H1 (cell line): ENCODE data around the gene ISY1. TPM values are rescaled to one million over a fixed set of nuclear protein-coding genes. Genes with fewer than 3 reads are reported as not detected.

Source experiments
- CTCF ChIA-PET: fragments of 300-600 bp; sonication (Branson Sonifier 250); formaldehyde crosslinking; loops from one replicate; lab custom pipeline; 2021; ENCODE audit not compliant: partially characterized antibody; lab: Charles Lee
- POLR2A ChIA-PET: fragments of 300-600 bp; sonication (Branson Sonifier 250); formaldehyde crosslinking; loops from one replicate; lab custom pipeline; 2021; ENCODE audit warnings: inconsistent platforms; ENCODE audit not compliant: partially characterized antibody; lab: Charles Lee
- DNase-seq, 2 experiments: peaks; one replicate each; pipeline versions ENCODE4 v3.0.0 to v3.0.0-alpha.2; 2010 to 2022; ENCODE audit warnings: low spot score in 2 of 2, low read depth in 1 of 2, mixed read lengths in 1 of 2
- FAIRE-seq: peaks from 2 replicates; lab custom pipeline; 2011; peaks lifted over from hg19 to GRCh38; lab: Jason Lieb, UNC
- H2AFZ ChIP-seq: 2 replicates; pipeline ENCODE4 v1.8.1; 2012; ENCODE audit warnings: low read length, inconsistent platforms
- H2AK5ac ChIP-seq: 2 replicates; pipeline ENCODE4 v1.6.1; 2013; ENCODE audit warnings: low read depth, low read length
- H2BK120ac ChIP-seq: replicated peaks from 2 replicates; pipeline ENCODE3; 2013; ENCODE audit warnings: low read depth, low read length, inconsistent platforms
- H2BK12ac ChIP-seq: 2 replicates; pipeline ENCODE4 v1.6.1; 2013; ENCODE audit warnings: low read depth, low read length
- H2BK15ac ChIP-seq: 2 replicates; pipeline ENCODE4 v1.6.1; 2013; ENCODE audit warnings: low read length
- H2BK20ac ChIP-seq: 2 replicates; pipeline ENCODE4 v1.6.1; 2013; ENCODE audit warnings: low read length
- H2BK5ac ChIP-seq: 2 replicates; pipeline ENCODE4 v1.6.1; 2013; ENCODE audit warnings: low read depth, low read length
- H3K14ac ChIP-seq: 2 replicates; pipeline ENCODE4 v1.6.1; 2013; ENCODE audit warnings: inconsistent platforms; ENCODE audit not compliant: insufficient read length
- H3K18ac ChIP-seq: 2 replicates; pipeline ENCODE4 v1.6.1; 2013; ENCODE audit warnings: low read length; ENCODE audit errors: extremely low read depth
- H3K23ac ChIP-seq: 2 replicates; pipeline ENCODE4 v1.6.1; 2013; ENCODE audit warnings: inconsistent platforms; ENCODE audit not compliant: insufficient read length
- H3K23me2 ChIP-seq: 2 replicates; pipeline ENCODE4 v1.6.1; 2013; ENCODE audit warnings: low read depth, low read length
- H3K27ac ChIP-seq: 2 replicates; pipeline ENCODE4 v1.6.1; 2011; ENCODE audit warnings: low read depth, low read length, inconsistent platforms
- H3K27me3 ChIP-seq, 4 experiments: replicated peaks in 1 of 4; 1 replicate in 1 of 4; 2 replicates in 3 of 4; pipeline versions ENCODE4 v1.6.1 to v1.8.1; 2011 to 2013; ENCODE audit warnings: low read length in 3 of 4, mild to moderate bottlenecking in 3 of 4, inconsistent platforms in 2 of 4, mixed read lengths in 2 of 4, moderate library complexity in 1 of 4; ENCODE audit not compliant: control insufficient read depth in 3 of 4, insufficient read depth in 3 of 4; ENCODE audit errors: extremely low read depth in 1 of 4
- H3K36me3 ChIP-seq, 4 experiments: 2 replicates each; pipeline versions ENCODE4 v1.6.1 to v1.8.1; 2011 to 2013; ENCODE audit warnings: mild to moderate bottlenecking in 4 of 4, low read length in 3 of 4, moderate library complexity in 2 of 4, control low read depth in 1 of 4, inconsistent platforms in 1 of 4; ENCODE audit not compliant: insufficient read depth in 4 of 4, control insufficient read depth in 2 of 4
- H3K4ac ChIP-seq: replicated peaks from 2 replicates; pipeline ENCODE3; 2013; ENCODE audit warnings: low read length, low read depth, mixed read lengths, inconsistent platforms; ENCODE audit not compliant: insufficient read length
- H3K4me1 ChIP-seq, 4 experiments: replicated peaks in 1 of 4; 1 replicate in 1 of 4; 2 replicates in 3 of 4; pipeline versions ENCODE4 v1.6.1 to v1.8.1; 2011 to 2013; ENCODE audit warnings: low read length in 3 of 4, inconsistent platforms in 2 of 4, mixed read lengths in 1 of 4; ENCODE audit not compliant: insufficient read depth in 4 of 4, control insufficient read depth in 3 of 4
- H3K4me2 ChIP-seq, 2 experiments: 2 replicates each; pipeline versions ENCODE4 v1.6.1 to v1.8.1; 2011 to 2013; ENCODE audit warnings: low read depth in 2 of 2, low read length in 2 of 2, control low read depth in 1 of 2, inconsistent platforms in 1 of 2, mild to moderate bottlenecking in 1 of 2; ENCODE audit not compliant: insufficient read depth in 1 of 2
- H3K4me3 ChIP-seq, 4 experiments: fragments of 200-600, 300-600 bp in 1 of 4; sonication (generic), shearing (Covaris generic), sonication (Bioruptor Twin) in 1 of 4; 2 replicates each; pipeline versions ENCODE4 v1.5.1 to v1.8.1; 2011 to 2016; ENCODE audit warnings: low read length in 4 of 4, low read depth in 3 of 4, control low read depth in 2 of 4, inconsistent platforms in 2 of 4, mild to moderate bottlenecking in 2 of 4, mixed read lengths in 1 of 4, moderate library complexity in 1 of 4; ENCODE audit not compliant: insufficient read depth in 2 of 4; ENCODE audit errors: extremely low read depth in 1 of 4
- H3K56ac ChIP-seq: replicated peaks from 2 replicates; pipeline ENCODE3; 2013; ENCODE audit warnings: low read depth, mild to moderate bottlenecking, mixed read lengths, low read length, inconsistent platforms; ENCODE audit not compliant: insufficient read length
- H3K79me1 ChIP-seq: 2 replicates; pipeline ENCODE4 v1.6.1; 2013; ENCODE audit warnings: low read depth, low read length, control low read depth
- H3K79me2 ChIP-seq, 2 experiments: 2 replicates each; pipeline versions ENCODE4 v1.6.1 to v1.8.1; 2012 to 2013; ENCODE audit warnings: low read length in 2 of 2, mild to moderate bottlenecking in 2 of 2, inconsistent platforms in 1 of 2; ENCODE audit not compliant: insufficient read depth in 2 of 2, control insufficient read depth in 1 of 2
- H3K9ac ChIP-seq, 4 experiments: replicated peaks in 1 of 4; 1 replicate in 1 of 4; 2 replicates in 3 of 4; pipeline versions ENCODE4 v1.6.1 to v1.8.1; 2011 to 2013; ENCODE audit warnings: low read depth in 3 of 4, low read length in 3 of 4, control low read depth in 2 of 4, mild to moderate bottlenecking in 2 of 4, moderate library complexity in 2 of 4, inconsistent platforms in 1 of 4; ENCODE audit errors: extremely low read depth in 1 of 4
- H3K9me3 ChIP-seq, 2 experiments: 2 replicates each; pipeline versions ENCODE4 v1.6.1 to v1.8.1; 2012 to 2013; ENCODE audit warnings: mild to moderate bottlenecking in 2 of 2, moderate library complexity in 2 of 2, control low read depth in 1 of 2, inconsistent platforms in 1 of 2, low read depth in 1 of 2, low read length in 1 of 2, mixed read lengths in 1 of 2; ENCODE audit not compliant: insufficient read depth in 2 of 2
- H4K20me1 ChIP-seq, 2 experiments: replicated peaks in 1 of 2; 2 replicates each; pipeline versions ENCODE3 to v1.8.1; 2011 to 2013; ENCODE audit warnings: inconsistent platforms in 2 of 2, low read length in 2 of 2, mild to moderate bottlenecking in 1 of 2; ENCODE audit not compliant: insufficient read depth in 2 of 2, control insufficient read depth in 1 of 2
- H4K5ac ChIP-seq: 2 replicates; pipeline ENCODE4 v1.6.1; 2013; ENCODE audit warnings: low read length, low read depth, mixed read lengths, inconsistent platforms; ENCODE audit not compliant: insufficient read length
- H4K8ac ChIP-seq: 2 replicates; pipeline ENCODE4 v1.8.0; 2013; ENCODE audit warnings: mild to moderate bottlenecking, moderate library complexity, low read length, inconsistent platforms; ENCODE audit not compliant: insufficient read depth; ENCODE audit errors: extremely low read depth
- H4K91ac ChIP-seq: replicated peaks from 2 replicates; pipeline ENCODE3; 2013; ENCODE audit warnings: low read length, mixed read lengths, inconsistent platforms; ENCODE audit not compliant: insufficient read length
- BACH1 ChIP-seq: IDR thresholded peaks from 2 replicates; pipeline ENCODE4 v1.6.1; 2012; ENCODE audit warnings: low read length, improper control_type of control experiment
- BRCA1 ChIP-seq: IDR thresholded peaks from 2 replicates; pipeline ENCODE4 v1.6.1; 2012; ENCODE audit warnings: low read depth, low read length, improper control_type of control experiment
- CBX8 ChIP-seq: fragments of 300-800, 300-1000 bp; sonication (generic); IDR thresholded peaks from 2 replicates; pipeline ENCODE4 v1.7.1; 2016; ENCODE audit warnings: low read depth, low read length, borderline replicate concordance
- CEBPB ChIP-seq: IDR thresholded peaks from 2 replicates; pipeline ENCODE4 v1.6.1; 2012; ENCODE audit warnings: low read depth, low read length
- CHD2 ChIP-seq: IDR thresholded peaks from 2 replicates; pipeline ENCODE4 v1.6.1; 2012; ENCODE audit warnings: low read length, improper control_type of control experiment
- KDM4A ChIP-seq: IDR thresholded peaks from one replicate; pipeline ENCODE4 v1.7.1; 2012; ENCODE audit warnings: low read depth, mild to moderate bottlenecking, moderate library complexity, low read length, inconsistent platforms; ENCODE audit not compliant: severe bottlenecking
- POLR2AphosphoS5 ChIP-seq: IDR thresholded peaks from 2 replicates; pipeline ENCODE4 v1.6.1; 2011; ENCODE audit warnings: low read depth, low read length
- RBBP5 ChIP-seq: IDR thresholded peaks from 2 replicates; pipeline ENCODE4 v1.7.1; 2012; ENCODE audit warnings: low read depth, mild to moderate bottlenecking, inconsistent platforms, low read length, moderate library complexity, borderline replicate concordance
- SIRT6 ChIP-seq: IDR thresholded peaks from one replicate; pipeline ENCODE4 v1.7.1; 2012; ENCODE audit warnings: low read length, inconsistent platforms
- SP2 ChIP-seq: IDR thresholded peaks from 2 replicates; pipeline ENCODE4 v1.6.1; 2012; ENCODE audit warnings: mild to moderate bottlenecking, low read length, inconsistent platforms
- SRF ChIP-seq: IDR thresholded peaks from 2 replicates; pipeline ENCODE4 v1.6.1; 2011; ENCODE audit warnings: mild to moderate bottlenecking, low read depth, low read length, moderate library complexity
- TAF1 ChIP-seq: IDR thresholded peaks from 2 replicates; pipeline ENCODE4 v1.6.1; 2011; ENCODE audit warnings: mild to moderate bottlenecking, low read depth, low read length
- YY1 ChIP-seq: IDR thresholded peaks from 2 replicates; pipeline ENCODE4 v1.6.1; 2011; ENCODE audit warnings: low read depth, mild to moderate bottlenecking, low read length
- ZNF274 ChIP-seq: IDR thresholded peaks from 2 replicates; pipeline ENCODE4 v1.7.0; 2012; ENCODE audit warnings: low read length, borderline replicate concordance; ENCODE audit errors: extremely low read depth
- WGBS, 2 experiments: shearing (Covaris generic) in 1 of 2; methylation state at CpG; one replicate each; pipeline versions ENCODE4 v1.1.6 to v1.1.7; 2013 to 2015; ENCODE audit warnings: low lambda C conversion rate in 2 of 2, mixed read lengths in 2 of 2, inconsistent platforms in 1 of 2, low coverage in 1 of 2, missing lambda C conversion rate in 1 of 2; ENCODE audit not compliant: insufficient replicate concordance in 2 of 2, insufficient coverage in 1 of 2, insufficient read length in 1 of 2; ENCODE audit errors: extremely low coverage in 1 of 2, missing lambda C conversion rate in 1 of 2; 5-methylcytosine and 5-hydroxymethylcytosine counted together
- polyA plus RNA-seq, 7 experiments: library from polyadenylated mRNA; depleted of rRNA in 3 of 7; stranded (reverse) in 5 of 7; unstranded in 2 of 7; fragments of >200 nt in 5 of 7; fragments of 200-250 nt in 2 of 7; gene quantifications; 1 replicate in 5 of 7; 2 replicates in 1 of 7; 4 replicates in 1 of 7; pipeline versions ENCODE4 v1.2.1 to v1.2.3, GENCODE V29; 2011 to 2013; ENCODE audit warnings: missing spikeins in 2 of 7, mixed read lengths in 2 of 7
- total RNA-seq: library from RNA; stranded (reverse); fragmentation: NEBNext Ultra II Directional; extraction: Animal tissue kit (Norgen Biotek cat#: 25700); gene quantifications from 2 replicates; pipeline ENCODE4 v1.2.1, GENCODE V29; 2021
- TF ChIP-seq, protein P1 (sequence below): IDR thresholded peaks from 2 replicates; pipeline ENCODE4 v1.6.1; 2011; ENCODE audit warnings: low read depth, mild to moderate bottlenecking, low read length; ENCODE audit not compliant: insufficient read depth

ISY1 gene
- total and polyA plus RNA-seq, 2 of the 8 experiments (the other 6 are each of a cell fraction or from before 2014, with no cell fraction given), result 16.6 to 38.7 TPM

DNA sequence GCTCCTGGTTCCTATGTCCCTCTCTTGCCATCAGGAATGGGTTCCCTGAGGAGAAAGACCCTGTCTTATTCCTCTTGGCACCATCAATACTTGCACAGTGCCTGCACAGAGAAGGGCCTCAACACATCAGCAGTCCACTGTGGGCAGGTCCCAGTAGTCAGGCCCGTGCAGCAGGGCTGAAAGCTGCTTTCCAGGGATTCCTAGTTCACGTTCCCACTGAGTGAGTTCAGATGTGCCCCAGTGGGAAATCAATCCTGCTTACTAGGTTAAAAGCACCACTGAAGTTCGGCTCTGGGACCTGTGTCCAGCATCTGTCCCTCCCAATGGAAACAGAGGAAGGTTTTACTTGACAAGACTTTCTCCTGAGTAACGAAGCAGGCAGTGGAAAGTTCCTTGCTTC is 55.0 kb downstream of the ISY1 start:
- no peak overlapping the region for H3K4ac ChIP-seq
- H3K23me2 ChIP-seq, result no peaks in the 10 kb centered on the region
- ChIA-PET POLR2A (interaction anchor here (2.2 kb wide), 1 partner anchor 14 kb away, joined by 8 read pairs; no protein-coding TSS in a partner anchor), CTCF (interaction anchor here (0.9 to 4.1 kb wide), 6 partner anchors 11 to 83 kb away, joined by 3 to 19 read pairs (median 4); no protein-coding TSS in a partner anchor)
- H3K79me1 ChIP-seq, result peaks cover 5% of the 10 kb centered on the region
- no peak overlapping the region for H3K4me3 ChIP-seq
- no peak overlapping the region for H4K91ac ChIP-seq
- no peaks in the 10 kb centered on the region for H3K36me3 ChIP-seq
- no peak overlapping the region for H3K18ac ChIP-seq
- H3K9me3 ChIP-seq, result no peaks in the 10 kb centered on the region
- no peak overlapping the region for H2AK5ac ChIP-seq
- no peak overlapping the region for H3K27ac ChIP-seq
- H2BK15ac ChIP-seq, result no peak overlapping the region
- H3K56ac ChIP-seq, result no peak overlapping the region
- no peak overlapping the region for H2BK120ac ChIP-seq
- H3K23ac ChIP-seq, result no peak overlapping the region
- no peak overlapping the region for H2BK5ac ChIP-seq
- H2AFZ ChIP-seq, result no peak overlapping the region
- 91% methylated on average over 4 of the region's 4 CpGs; no CpG with 5 or more reads in 1 of the 2 experiments for WGBS, 2 experiments
- H3K9ac ChIP-seq, result no peak overlapping the region
- peaks cover 0 to 17% of the 10 kb centered on the region in 2 experiments; a peak in 1 of 4 replicates for H3K79me2 ChIP-seq
- H3K4me2 ChIP-seq, result no peak overlapping the region
- FAIRE-seq (no peak), DNase-seq (no peak)
- no peaks in the 10 kb centered on the region for H3K4me1 ChIP-seq
- peaks cover 10 to 16% of the 10 kb centered on the region in 2 experiments for H4K20me1 ChIP-seq
- H3K27me3 ChIP-seq, result no peaks in the 10 kb centered on the region
- H2BK20ac ChIP-seq, result no peak overlapping the region
- no peak overlapping the region for H2BK12ac ChIP-seq
- H4K5ac ChIP-seq, result no peak overlapping the region
- no peak overlapping the region for H3K14ac ChIP-seq
- no peak overlapping the region for H4K8ac ChIP-seq
- no peak for TF ChIP-seq YY1
- no peak for TF ChIP-seq KDM4A
- no peak for TF ChIP-seq RBBP5
- no peak for TF ChIP-seq BACH1
- TF ChIP-seq, protein P1, sequence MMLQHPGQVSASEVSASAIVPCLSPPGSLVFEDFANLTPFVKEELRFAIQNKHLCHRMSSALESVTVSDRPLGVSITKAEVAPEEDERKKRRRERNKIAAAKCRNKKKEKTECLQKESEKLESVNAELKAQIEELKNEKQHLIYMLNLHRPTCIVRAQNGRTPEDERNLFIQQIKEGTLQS, result no peak
- TF ChIP-seq POLR2AphosphoS5, result no peak
- TF ChIP-seq CEBPB, result no peak
- TF ChIP-seq SIRT6, result no peak
- no peak for TF ChIP-seq BRCA1
- no peak for TF ChIP-seq ZNF274
- TF ChIP-seq SRF, result no peak
- no peak for TF ChIP-seq SP2
- no peak for TF ChIP-seq TAF1
- TF ChIP-seq CHD2, result no peak
- TF ChIP-seq CBX8, result no peak
